Measurements from ENCODE around the gene MCMBP.

DNA sequence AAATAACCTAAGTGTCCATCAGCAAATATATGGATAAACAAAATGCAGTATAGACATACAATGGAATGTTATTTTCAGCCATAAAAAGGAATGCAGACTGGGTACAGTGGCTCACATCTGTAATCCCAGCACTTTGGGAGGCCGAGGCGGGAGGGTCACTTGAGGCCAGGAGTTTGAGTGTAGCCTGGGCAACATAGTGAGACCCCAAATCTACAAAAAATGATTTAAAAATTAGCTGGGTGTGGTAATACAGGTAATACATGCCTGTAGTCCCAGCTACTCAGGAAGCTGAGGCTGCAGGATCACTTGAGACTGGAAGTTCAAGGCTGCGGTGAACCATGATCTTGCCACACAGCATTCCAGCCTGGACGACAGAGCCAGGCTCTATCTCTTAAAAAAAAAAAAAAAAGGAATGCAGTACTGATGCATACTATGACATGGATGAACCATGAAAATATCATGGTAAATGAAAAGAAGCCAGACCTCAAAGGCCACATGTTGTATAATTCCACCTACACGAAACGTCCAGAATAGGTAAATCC lies 6.9 kb downstream of the MCMBP start:
- TF ChIP-seq, protein P1, sequence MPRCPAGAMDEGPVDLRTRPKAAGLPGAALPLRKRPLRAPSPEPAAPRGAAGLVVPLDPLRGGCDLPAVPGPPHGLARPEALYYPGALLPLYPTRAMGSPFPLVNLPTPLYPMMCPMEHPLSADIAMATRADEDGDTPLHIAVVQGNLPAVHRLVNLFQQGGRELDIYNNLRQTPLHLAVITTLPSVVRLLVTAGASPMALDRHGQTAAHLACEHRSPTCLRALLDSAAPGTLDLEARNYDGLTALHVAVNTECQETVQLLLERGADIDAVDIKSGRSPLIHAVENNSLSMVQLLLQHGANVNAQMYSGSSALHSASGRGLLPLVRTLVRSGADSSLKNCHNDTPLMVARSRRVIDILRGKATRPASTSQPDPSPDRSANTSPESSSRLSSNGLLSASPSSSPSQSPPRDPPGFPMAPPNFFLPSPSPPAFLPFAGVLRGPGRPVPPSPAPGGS (IDR thresholded peaks at IDR 0.05): no peak
- TF ChIP-seq RFX5 (IDR thresholded peaks at IDR 0.05) (no peak), SMC3 (IDR thresholded peaks at IDR 0.05) (no peak)
- TF ChIP-seq, protein P2, sequence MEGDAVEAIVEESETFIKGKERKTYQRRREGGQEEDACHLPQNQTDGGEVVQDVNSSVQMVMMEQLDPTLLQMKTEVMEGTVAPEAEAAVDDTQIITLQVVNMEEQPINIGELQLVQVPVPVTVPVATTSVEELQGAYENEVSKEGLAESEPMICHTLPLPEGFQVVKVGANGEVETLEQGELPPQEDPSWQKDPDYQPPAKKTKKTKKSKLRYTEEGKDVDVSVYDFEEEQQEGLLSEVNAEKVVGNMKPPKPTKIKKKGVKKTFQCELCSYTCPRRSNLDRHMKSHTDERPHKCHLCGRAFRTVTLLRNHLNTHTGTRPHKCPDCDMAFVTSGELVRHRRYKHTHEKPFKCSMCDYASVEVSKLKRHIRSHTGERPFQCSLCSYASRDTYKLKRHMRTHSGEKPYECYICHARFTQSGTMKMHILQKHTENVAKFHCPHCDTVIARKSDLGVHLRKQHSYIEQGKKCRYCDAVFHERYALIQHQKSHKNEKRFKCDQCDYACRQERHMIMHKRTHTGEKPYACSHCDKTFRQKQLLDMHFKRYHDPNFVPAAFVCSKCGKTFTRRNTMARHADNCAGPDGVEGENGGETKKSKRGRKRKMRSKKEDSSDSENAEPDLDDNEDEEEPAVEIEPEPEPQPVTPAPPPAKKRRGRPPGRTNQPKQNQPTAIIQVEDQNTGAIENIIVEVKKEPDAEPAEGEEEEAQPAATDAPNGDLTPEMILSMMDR (IDR thresholded peaks at IDR 0.05): no peak
